ENCODE results near the gene LATS2.

Gene LATS2

DNA sequence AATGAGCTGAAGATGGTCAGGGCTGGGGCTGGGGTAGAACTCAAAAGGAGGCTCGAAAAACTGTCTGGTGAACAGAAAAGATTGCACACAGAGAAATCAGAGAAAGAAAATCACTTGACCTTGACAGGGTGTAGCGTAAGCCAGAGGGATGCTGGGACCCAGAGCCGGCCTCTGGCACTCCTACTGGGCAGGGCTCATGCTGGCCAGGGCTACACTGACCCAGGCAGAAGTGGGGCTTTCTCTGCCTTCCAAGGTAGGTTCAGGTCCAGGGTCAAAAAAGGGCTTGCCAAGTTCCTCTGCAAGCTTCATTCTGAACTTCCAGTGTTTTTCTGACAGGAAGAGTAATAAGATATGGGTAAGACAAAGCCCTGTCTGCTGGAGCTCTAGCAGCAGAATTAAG is 56.2 kb downstream of the LATS2 start:
- DNase-seq (ENCODE audit: low read depth in 1 of 2, low spot score in 1 of 2): no peak
- Histone ChIP-seq H3K4me3 (replicated peaks; ENCODE audit: insufficient read depth, low read length) (no peak overlapping the region), H3K27me3 (ENCODE audit: insufficient read depth, poor library complexity, severe bottlenecking) (no peaks in the 10 kb centered on the region), H3K27ac (replicated peaks) (no peak overlapping the region)
- TF ChIP-seq POLR2AphosphoS5 (IDR thresholded peaks at IDR 0.05; ENCODE audit: low read depth): no peak
- TF ChIP-seq GABPA (IDR thresholded peaks at IDR 0.05; ENCODE audit: low read depth): no peak
- no peak for TF ChIP-seq SPI1 (IDR thresholded peaks at IDR 0.05; ENCODE audit: borderline replicate concordance, low read depth)
- TF ChIP-seq CTCF (IDR thresholded peaks at IDR 0.05; ENCODE audit: insufficient read depth, low read length): no peak
- no peak for TF ChIP-seq REST (IDR thresholded peaks at IDR 0.05; ENCODE audit: insufficient replicate concordance, low read depth)

DNA sequence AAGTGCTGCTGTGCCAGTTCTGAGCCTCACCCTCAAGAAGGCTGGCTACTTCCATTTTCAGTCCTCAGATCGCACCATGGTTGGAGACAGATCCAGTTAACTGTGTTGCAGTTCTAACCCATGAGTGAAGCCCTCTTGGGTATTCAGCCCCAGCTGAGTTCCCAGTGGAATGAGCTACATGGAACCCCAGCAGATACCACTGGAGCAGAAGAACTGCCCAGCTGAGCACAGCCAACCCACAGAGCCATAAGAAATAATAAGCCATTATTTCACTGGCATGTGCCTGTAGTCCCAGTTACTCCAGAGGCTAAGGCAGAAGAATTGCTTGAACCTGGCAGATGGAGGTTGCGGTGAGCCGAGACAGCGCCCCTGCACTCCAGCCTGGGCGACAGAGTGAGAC is 59.9 kb downstream of the LATS2 start:
- no peaks in the 10 kb centered on the region for H3K27me3 ChIP-seq (ENCODE audit: insufficient read depth, poor library complexity, severe bottlenecking)
- H3K27ac ChIP-seq (replicated peaks): no peak overlapping the region
- no peak for DNase-seq (ENCODE audit: low read depth in 1 of 2, low spot score in 1 of 2)
- TF ChIP-seq REST (IDR thresholded peaks at IDR 0.05; ENCODE audit: insufficient replicate concordance, low read depth): no peak
- H3K4me3 ChIP-seq (replicated peaks; ENCODE audit: insufficient read depth, low read length): no peak overlapping the region

DNA sequence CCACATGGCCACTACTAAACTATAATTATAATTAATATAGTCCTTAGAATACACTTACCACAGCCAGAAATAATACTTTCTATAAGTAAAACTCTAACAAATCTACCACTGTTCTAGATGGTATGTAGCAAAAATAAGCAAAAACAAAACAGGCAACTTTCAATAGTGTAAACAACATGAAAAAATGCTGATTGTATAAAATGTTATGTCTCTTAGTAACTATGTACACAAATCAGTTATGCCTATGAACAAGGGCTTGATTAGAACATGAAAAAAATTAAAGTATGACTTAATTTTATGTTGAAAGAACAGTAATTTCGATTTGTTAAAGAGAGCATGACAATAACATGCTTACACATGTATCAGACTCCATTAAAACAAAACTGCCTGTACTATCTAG is 60.7 kb downstream of the LATS2 start:
- Histone ChIP-seq H3K27me3 (ENCODE audit: insufficient read depth, poor library complexity, severe bottlenecking) (no peaks in the 10 kb centered on the region), H3K27ac (replicated peaks) (no peak overlapping the region), H3K4me3 (replicated peaks; ENCODE audit: insufficient read depth, low read length) (no peak overlapping the region)
- DNase-seq (ENCODE audit: low read depth in 1 of 2, low spot score in 1 of 2): no peak
- no peak for TF ChIP-seq SPI1 (IDR thresholded peaks at IDR 0.05; ENCODE audit: borderline replicate concordance, low read depth)
- no peak for TF ChIP-seq REST (IDR thresholded peaks at IDR 0.05; ENCODE audit: insufficient replicate concordance, low read depth)
- TF ChIP-seq CTCF (IDR thresholded peaks at IDR 0.05; ENCODE audit: insufficient read depth, low read length): no peak
- no peak for TF ChIP-seq GABPA (IDR thresholded peaks at IDR 0.05; ENCODE audit: low read depth)
- TF ChIP-seq POLR2AphosphoS5 (IDR thresholded peaks at IDR 0.05; ENCODE audit: low read depth): no peak
